CD4-positive, alpha-beta T cell treated with Interleukin-15 for 4 hours (primary cell): Measurements from ENCODE around the gene SNX1.

Experiments used
- DNase-seq: peaks from one replicate; pipeline ENCODE4 v3.0.0-alpha.2; 2020; ENCODE audit warnings: low spot score

The SNX1 gene

GRCh38 chr15:64146885-64147681 is 51.3 kb downstream of the SNX1 start:
- no peak for DNase-seq

- DNase-seq, result no peak
Measured at GRCh38 chr15:64148168-64148567, 52.4 kb downstream of the SNX1 start.

- no peak for DNase-seq
Measured at GRCh38 chr15:64148581-64148980, 52.8 kb downstream of the SNX1 start.

GRCh38 chr15:64149424-64149823 is 53.6 kb downstream of the SNX1 start:
- no peak for DNase-seq

GRCh38 chr15:64149893-64150578 is 54.3 kb downstream of the SNX1 start:
- no peak for DNase-seq

GRCh38 chr15:64151727-64152506 is 56.1 kb downstream of the SNX1 start, which contains the start of gene SNX22:
TSS of gene SNX22 (plus strand) at chr15:64151731. CDS start at chr15:64151776, 45 bp downstream.
- no peak for DNase-seq

GRCh38 chr15:64152507-64153387 is 57.0 kb downstream of the SNX1 start:
- no peak for DNase-seq

GRCh38 chr15:64153480-64154367 is 57.9 kb downstream of the SNX1 start:
- peak; percentile 91 for DNase-seq

GRCh38 chr15:64155802-64156651 is 60.2 kb downstream of the SNX1 start:
- DNase-seq, result no peak

- DNase-seq, result no peak
Measured at GRCh38 chr15:64156652-64157331, 61.0 kb downstream of the SNX1 start.

- DNase-seq, result no peak
Measured at GRCh38 chr15:64157599-64158125, 61.9 kb downstream of the SNX1 start.

- DNase-seq, result no peak
Measured at GRCh38 chr15:64158363-64159134, 62.8 kb downstream of the SNX1 start.

- DNase-seq, result no peak
Measured at GRCh38 chr15:64161688-64162477, 66.1 kb downstream of the SNX1 start.

GRCh38 chr15:64162478-64162868 is 66.7 kb downstream of the SNX1 start:
- DNase-seq, result no peak

- peak; percentile 97 for DNase-seq
Measured at GRCh38 chr15:64162869-64163658, 67.3 kb downstream of the SNX1 start, which contains the start of gene PPIB. TSS of gene PPIB (minus strand) at chr15:64163022. CDS start at chr15:64162986, 36 bp downstream.
